GM12801 (cell line): ENCODE results near the gene ERBB4.

ENCODE experiments used
- TF ChIP-seq, protein P1 (sequence below): IDR thresholded peaks from one replicate; pipeline ENCODE4 v1.5.1; 2011; ENCODE audit warnings: control low read depth; ENCODE audit not compliant: insufficient read length; ENCODE audit errors: extremely low read depth

Gene ERBB4

GRCh38 chr2:211404098-211404497, 1134.5 kb downstream of the ERBB4 start:
- TF ChIP-seq, protein P1, sequence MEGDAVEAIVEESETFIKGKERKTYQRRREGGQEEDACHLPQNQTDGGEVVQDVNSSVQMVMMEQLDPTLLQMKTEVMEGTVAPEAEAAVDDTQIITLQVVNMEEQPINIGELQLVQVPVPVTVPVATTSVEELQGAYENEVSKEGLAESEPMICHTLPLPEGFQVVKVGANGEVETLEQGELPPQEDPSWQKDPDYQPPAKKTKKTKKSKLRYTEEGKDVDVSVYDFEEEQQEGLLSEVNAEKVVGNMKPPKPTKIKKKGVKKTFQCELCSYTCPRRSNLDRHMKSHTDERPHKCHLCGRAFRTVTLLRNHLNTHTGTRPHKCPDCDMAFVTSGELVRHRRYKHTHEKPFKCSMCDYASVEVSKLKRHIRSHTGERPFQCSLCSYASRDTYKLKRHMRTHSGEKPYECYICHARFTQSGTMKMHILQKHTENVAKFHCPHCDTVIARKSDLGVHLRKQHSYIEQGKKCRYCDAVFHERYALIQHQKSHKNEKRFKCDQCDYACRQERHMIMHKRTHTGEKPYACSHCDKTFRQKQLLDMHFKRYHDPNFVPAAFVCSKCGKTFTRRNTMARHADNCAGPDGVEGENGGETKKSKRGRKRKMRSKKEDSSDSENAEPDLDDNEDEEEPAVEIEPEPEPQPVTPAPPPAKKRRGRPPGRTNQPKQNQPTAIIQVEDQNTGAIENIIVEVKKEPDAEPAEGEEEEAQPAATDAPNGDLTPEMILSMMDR = no peak

GRCh38 chr2:211401328-211401727, 1137.3 kb downstream of the ERBB4 start:
- TF ChIP-seq, protein P1 = no peak

GRCh38 chr2:211397764-211398163, 1140.8 kb downstream of the ERBB4 start:
- TF ChIP-seq, protein P1 = no peak

GRCh38 chr2:211396815-211397214, 1141.8 kb downstream of the ERBB4 start:
- TF ChIP-seq, protein P1 = no peak

- TF ChIP-seq, protein P1 = no peak
Observed at GRCh38 chr2:211391189-211391567, 1147.4 kb downstream of the ERBB4 start.

DNA sequence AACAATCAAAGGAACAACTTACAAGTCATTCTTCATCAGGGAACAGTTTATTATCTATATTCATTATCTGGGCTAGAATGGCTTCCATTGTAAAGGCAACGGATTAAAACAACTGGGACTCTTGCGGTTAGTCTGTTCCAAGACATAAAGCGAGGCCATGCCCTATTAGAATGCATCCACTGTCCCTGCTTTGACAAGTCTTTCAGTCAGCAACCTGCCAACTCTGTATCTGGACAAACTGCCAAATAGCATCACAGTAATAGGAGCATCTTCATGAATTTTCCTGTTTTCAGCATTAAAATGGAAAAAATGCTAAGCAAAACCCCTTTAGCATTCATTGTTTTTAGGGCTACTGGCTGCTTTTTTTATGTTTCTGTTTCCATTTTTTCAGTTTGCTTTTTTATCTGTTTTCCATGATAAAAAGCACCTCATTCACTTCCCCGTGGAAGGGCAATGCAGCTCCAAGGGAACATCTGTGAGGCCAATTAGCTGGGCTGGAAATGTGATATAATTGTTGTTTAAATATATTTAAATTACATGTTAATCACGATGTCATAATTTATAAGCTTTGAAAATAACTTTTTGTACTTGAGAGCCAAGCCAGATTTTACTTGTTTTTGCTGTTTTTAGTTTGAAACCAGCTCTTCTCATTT, 1147.9 kb downstream of the ERBB4 start:
- TF ChIP-seq, protein P1 = no peak

GRCh38 chr2:211387734-211388133, 1150.9 kb downstream of the ERBB4 start:
- TF ChIP-seq, protein P1 = no peak

- TF ChIP-seq, protein P1 = no peak
Observed at GRCh38 chr2:211380041-211380440, 1158.6 kb downstream of the ERBB4 start.
